K562 (cell line): Measurements from ENCODE around the gene PLEKHA6. TPM values are rescaled to one million over a fixed set of nuclear protein-coding genes. Genes with fewer than 3 reads are reported as not detected.
A peak's percentile ranks its signal among the peaks of the same experiment; 100 is the strongest.

Source experiments
- ATAC-seq: fragments of 200-7000 bp; cut with Tn5 transposase; 3 replicates; pipeline ENCODE4 v1.9.1; 2020; ENCODE audit warnings: moderate library complexity
- BruUV-seq: library from RNA; stranded (reverse); fragments of 400-500 nt; replicated peaks from 2 replicates; lab custom pipeline; 2021; lab: Mats Ljungman, UMichigan
- CTCF ChIA-PET: fragments of 300-600 bp; formaldehyde crosslinking; extraction: SDS; loops from one replicate; lab custom pipeline; 2021; ENCODE audit warnings: low intra/inter-chr PET ratio; lab: Yijun Ruan, JAX
- POLR2A ChIA-PET: fragments of 300-600, 350-650 bp; sonication (Branson Sonifier 250); formaldehyde crosslinking; extraction: SDS; loops from one replicate; lab custom pipeline; 2021; ENCODE audit warnings: antibody characterized with exemption, inconsistent platforms; lab: Yijun Ruan, JAX
- DNase-seq, 4 experiments: peaks; one replicate each; pipeline versions ENCODE4 v3.0.0 to v3.0.0-alpha.2; 2011 to 2018; ENCODE audit warnings: low spot score in 3 of 4, mixed read lengths in 3 of 4; ENCODE audit errors: extremely low read depth in 1 of 4
- FAIRE-seq: peaks from 2 replicates; lab custom pipeline; 2011; peaks lifted over from hg19 to GRCh38; lab: Jason Lieb, UNC
- H2AFZ ChIP-seq: 2 replicates; pipeline ENCODE4 v1.6.0; 2011; ENCODE audit warnings: low read depth, low read length, control low read depth, inconsistent platforms
- H3K27ac ChIP-seq: fragments of 200-600 bp; 3 replicates; pipeline ENCODE4 v1.8.0; 2011; ENCODE audit warnings: low read depth, mild to moderate bottlenecking, control low read depth, inconsistent platforms, low read length, moderate library complexity, mixed read lengths; ENCODE audit errors: extremely low read depth
- H3K27me3 ChIP-seq, 2 experiments: fragments of 300-600 bp in 1 of 2; 2 replicates in 1 of 2; 3 replicates in 1 of 2; pipeline versions ENCODE4 v1.6.0 to v1.8.0; 2011; ENCODE audit warnings: inconsistent platforms in 2 of 2, low read length in 2 of 2, mild to moderate bottlenecking in 1 of 2, mixed read lengths in 1 of 2, moderate library complexity in 1 of 2; ENCODE audit not compliant: control insufficient read depth in 2 of 2, insufficient read depth in 2 of 2
- H3K36me3 ChIP-seq: fragments of 300-600 bp; 3 replicates; pipeline ENCODE4 v1.8.0; 2011; ENCODE audit warnings: mild to moderate bottlenecking, low read length, inconsistent platforms; ENCODE audit not compliant: control insufficient read depth, insufficient read depth
- H3K4me1 ChIP-seq, 2 experiments: fragments of 200-600 bp in 1 of 2; replicated peaks in 1 of 2; 2 replicates in 1 of 2; 3 replicates in 1 of 2; pipeline versions ENCODE4 v1.5.1 to v1.8.0; 2011; ENCODE audit warnings: inconsistent platforms in 2 of 2, low read length in 2 of 2, mild to moderate bottlenecking in 1 of 2, mixed read lengths in 1 of 2, moderate library complexity in 1 of 2; ENCODE audit not compliant: control insufficient read depth in 2 of 2, insufficient read depth in 2 of 2
- H3K4me2 ChIP-seq: 2 replicates; pipeline ENCODE4 v1.6.1; 2011; ENCODE audit warnings: low read length, control low read depth, inconsistent platforms, mixed read lengths; ENCODE audit not compliant: insufficient read depth
- H3K4me3 ChIP-seq: fragments of 200-600 bp; sonication (generic), shearing (Covaris generic); 2 replicates; pipeline ENCODE4 v1.5.1; 2016; ENCODE audit warnings: control low read depth, inconsistent platforms
- H3K79me2 ChIP-seq: fragments of 200-600 bp; 3 replicates; pipeline ENCODE4 v1.8.0; 2011; ENCODE audit warnings: low read length, inconsistent platforms; ENCODE audit not compliant: control insufficient read depth, insufficient read depth
- H3K9ac ChIP-seq, 2 experiments: 2 replicates each; pipeline versions ENCODE4 v1.6.0 to v1.6.1; 2011; ENCODE audit warnings: low read depth in 2 of 2, low read length in 2 of 2, control low read depth in 1 of 2, inconsistent platforms in 1 of 2, mild to moderate bottlenecking in 1 of 2, mixed read lengths in 1 of 2; ENCODE audit not compliant: insufficient read depth in 1 of 2
- H3K9me1 ChIP-seq: one replicate; pipeline ENCODE4 v1.6.0; 2011; ENCODE audit warnings: inconsistent platforms, mild to moderate bottlenecking, low read length, moderate library complexity; ENCODE audit not compliant: control insufficient read depth, insufficient read depth
- H3K9me3 ChIP-seq: replicated peaks from 2 replicates; pipeline ENCODE4 v1.5.1; 2011; ENCODE audit warnings: low read depth, low read length, inconsistent platforms; ENCODE audit not compliant: control insufficient read depth, insufficient read depth
- H4K20me1 ChIP-seq: replicated peaks from 2 replicates; pipeline ENCODE4 v1.6.1; 2011; ENCODE audit warnings: low read length, inconsistent platforms, mixed read lengths; ENCODE audit not compliant: control insufficient read depth, insufficient read depth
- CBFA2T3 ChIP-seq: fragments of 450-650 bp; IDR thresholded peaks from 2 replicates; pipeline ENCODE4 v1.6.1; 2017
- CTBP1 ChIP-seq: fragments of 450-650 bp; IDR thresholded peaks from 2 replicates; pipeline ENCODE4 v1.6.1; 2016; ENCODE audit warnings: borderline replicate concordance
- DMBX1 ChIP-seq: fragments of 250-450 bp; sonication (Bioruptor Pico); IDR thresholded peaks from 2 replicates; pipeline ENCODE4 v1.8.0; 2022; ENCODE audit warnings: inconsistent platforms, mild to moderate bottlenecking, moderate library complexity, borderline replicate concordance
- FOXA3 ChIP-seq, 2 experiments: fragments of 450-650 bp in 1 of 2; sonication (generic) in 1 of 2; formaldehyde crosslinking; IDR thresholded peaks in 1 of 2; conservative IDR thresholded peaks in 1 of 2; 2 replicates each; pipeline versions ENCODE4 v1.4.0 to v1.8.0; 2020 to 2022; ENCODE audit warnings: mild to moderate bottlenecking in 2 of 2, missing genetic modification reagents in 1 of 2
- FOXJ2 ChIP-seq: fragments of 200-800 bp; sonication (Bioruptor generic); IDR thresholded peaks from 2 replicates; pipeline ENCODE4 v1.6.1; 2016; ENCODE audit warnings: missing genetic modification characterization, missing compliant biosample characterization
- HEY1 ChIP-seq: fragments of 250-450 bp; sonication (Bioruptor Pico); IDR thresholded peaks from 2 replicates; pipeline ENCODE4 v1.5.0; 2020; ENCODE audit warnings: mild to moderate bottlenecking, moderate library complexity, borderline replicate concordance
- KLF16 ChIP-seq: IDR thresholded peaks from 2 replicates; pipeline ENCODE4 v1.6.1; 2016; ENCODE audit warnings: antibody characterized with exemption
- NFATC3 ChIP-seq: fragments of 450-650 bp; IDR thresholded peaks from 2 replicates; pipeline ENCODE4 v1.6.1; 2017; ENCODE audit warnings: mild to moderate bottlenecking
- SRF ChIP-seq, 2 experiments: fragments of 250-450, 450-650 bp in 1 of 2; sonication (Bioruptor Pico) in 1 of 2; sonication (generic) in 1 of 2; formaldehyde crosslinking; IDR thresholded peaks; 2 replicates each; pipeline versions ENCODE4 v1.5.0 to v1.5.1; 2020 to 2022; ENCODE audit warnings: mild to moderate bottlenecking in 1 of 2, missing genetic modification reagents in 1 of 2
- TAL1 ChIP-seq: fragments of 450-650 bp; IDR thresholded peaks from 2 replicates; pipeline ENCODE4 v1.6.1; 2016; ENCODE audit warnings: mild to moderate bottlenecking
- ZNF316 ChIP-seq: fragments of 450-650 bp; IDR thresholded peaks from 2 replicates; pipeline ENCODE4 v1.6.1; 2016
- WGBS: fragments of 100-300 bp; shearing (Covaris generic); methylation state at CpG from one replicate; pipeline ENCODE4 v1.1.6; 2016; ENCODE audit warnings: low coverage, mixed read lengths; ENCODE audit not compliant: insufficient coverage; ENCODE audit errors: missing lambda C conversion rate; 5-methylcytosine and 5-hydroxymethylcytosine counted together
- in situ Hi-C: fragments of 300-500 bp; cut with MboI; formaldehyde crosslinking; loops from 4 replicates; pipeline ENCODE4 v1.15.0; 2018; ENCODE audit warnings: inconsistent platforms, mixed read lengths
- intact Hi-C: fragments of 100-400 bp; cut with micrococcal nuclease; formaldehyde crosslinking; loops from 2 replicates; pipeline ENCODE4 v1.14.2; 2022
- polyA plus RNA-seq, 8 experiments: library from polyadenylated mRNA; depleted of rRNA in 4 of 8; stranded (reverse) in 5 of 8; unstranded in 3 of 8; fragments of >200 nt; fragmentation: Nextera tagmentation in 2 of 8; fragmentation: Illumina TruSeq in 1 of 8; extraction: Ambion mirVana in 2 of 8; extraction: Trizol in 1 of 8; gene quantifications; 2 replicates each; pipeline versions ENCODE4 v1.2.1 to v1.2.3, GENCODE V29; 2011 to 2014; ENCODE audit warnings: inconsistent platforms in 1 of 8, missing spikeins in 1 of 8
- total RNA-seq, 7 experiments: library from RNA; depleted of rRNA in 6 of 7; stranded (reverse); fragments of >200 nt in 6 of 7; fragmentation: Illumina TruSeq in 2 of 7; extraction: Trizol in 2 of 7; gene quantifications; 2 replicates each; pipeline versions ENCODE4 v1.2.1 to v1.2.3, GENCODE V29; 2011 to 2021; ENCODE audit warnings: low replicate concordance in 1 of 7
- TF ChIP-seq, protein P1 (sequence below): sonication (generic); formaldehyde crosslinking; IDR thresholded peaks from 2 replicates; pipeline ENCODE4 v1.8.0; 2022; ENCODE audit warnings: missing genetic modification reagents, mild to moderate bottlenecking, moderate library complexity, borderline replicate concordance
- TF ChIP-seq, protein P2 (sequence below): fragments of 450-650 bp; IDR thresholded peaks from 2 replicates; pipeline ENCODE4 v1.7.1; 2018; ENCODE audit warnings: mild to moderate bottlenecking, low read depth; ENCODE audit not compliant: partially characterized antibody

Gene PLEKHA6
- total and polyA plus RNA-seq, 9 of the 15 experiments (the other 6 are each of a cell fraction or from before 2014, with no cell fraction given) = under 0.01 to 0.33 (median 0.01) TPM; not detected in 4

DNA sequence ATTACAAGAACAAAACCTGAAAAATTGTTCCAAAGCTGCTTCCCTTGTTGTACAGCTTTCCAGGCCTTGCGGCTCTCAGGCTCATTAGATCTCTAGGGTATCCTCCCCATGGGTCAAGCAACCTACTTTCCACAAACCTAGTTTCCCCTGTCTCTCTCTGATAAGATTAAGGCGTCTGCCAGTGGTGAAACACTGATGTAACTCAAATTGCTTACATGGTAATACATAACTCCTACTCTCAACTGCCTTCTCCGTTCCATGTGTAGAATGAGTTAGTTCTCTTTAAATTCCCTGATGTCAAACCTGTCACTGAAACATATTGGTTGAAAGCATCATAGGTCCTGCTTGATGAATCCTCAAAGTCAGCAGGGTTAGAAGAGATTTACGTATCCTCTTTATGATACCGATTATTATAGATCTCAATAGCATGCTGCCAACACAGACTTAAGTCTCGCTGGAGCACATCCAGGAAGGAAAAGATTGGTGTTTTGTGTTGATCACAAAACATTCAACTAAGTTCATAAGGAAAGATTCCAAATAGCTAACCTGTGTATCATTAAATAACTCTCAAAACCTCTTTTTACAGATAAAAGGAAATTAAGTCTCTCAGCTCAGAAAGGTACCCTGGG lies 41.3 kb upstream of the PLEKHA6 start (continued):
- TF ChIP-seq, protein P1, sequence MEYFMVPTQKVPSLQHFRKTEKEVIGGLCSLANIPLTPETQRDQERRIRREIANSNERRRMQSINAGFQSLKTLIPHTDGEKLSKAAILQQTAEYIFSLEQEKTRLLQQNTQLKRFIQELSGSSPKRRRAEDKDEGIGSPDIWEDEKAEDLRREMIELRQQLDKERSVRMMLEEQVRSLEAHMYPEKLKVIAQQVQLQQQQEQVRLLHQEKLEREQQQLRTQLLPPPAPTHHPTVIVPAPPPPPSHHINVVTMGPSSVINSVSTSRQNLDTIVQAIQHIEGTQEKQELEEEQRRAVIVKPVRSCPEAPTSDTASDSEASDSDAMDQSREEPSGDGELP (CRISPR knock-in tag) = no peak
- 0 out of 2 replicates have a peak, but pooled peaks have one; percentile 28 for TF ChIP-seq HEY1 (CRISPR knock-in tag)
- TF ChIP-seq ZNF316 = peak; percentile 74; the same call in 1 of the 2 replicates

DNA sequence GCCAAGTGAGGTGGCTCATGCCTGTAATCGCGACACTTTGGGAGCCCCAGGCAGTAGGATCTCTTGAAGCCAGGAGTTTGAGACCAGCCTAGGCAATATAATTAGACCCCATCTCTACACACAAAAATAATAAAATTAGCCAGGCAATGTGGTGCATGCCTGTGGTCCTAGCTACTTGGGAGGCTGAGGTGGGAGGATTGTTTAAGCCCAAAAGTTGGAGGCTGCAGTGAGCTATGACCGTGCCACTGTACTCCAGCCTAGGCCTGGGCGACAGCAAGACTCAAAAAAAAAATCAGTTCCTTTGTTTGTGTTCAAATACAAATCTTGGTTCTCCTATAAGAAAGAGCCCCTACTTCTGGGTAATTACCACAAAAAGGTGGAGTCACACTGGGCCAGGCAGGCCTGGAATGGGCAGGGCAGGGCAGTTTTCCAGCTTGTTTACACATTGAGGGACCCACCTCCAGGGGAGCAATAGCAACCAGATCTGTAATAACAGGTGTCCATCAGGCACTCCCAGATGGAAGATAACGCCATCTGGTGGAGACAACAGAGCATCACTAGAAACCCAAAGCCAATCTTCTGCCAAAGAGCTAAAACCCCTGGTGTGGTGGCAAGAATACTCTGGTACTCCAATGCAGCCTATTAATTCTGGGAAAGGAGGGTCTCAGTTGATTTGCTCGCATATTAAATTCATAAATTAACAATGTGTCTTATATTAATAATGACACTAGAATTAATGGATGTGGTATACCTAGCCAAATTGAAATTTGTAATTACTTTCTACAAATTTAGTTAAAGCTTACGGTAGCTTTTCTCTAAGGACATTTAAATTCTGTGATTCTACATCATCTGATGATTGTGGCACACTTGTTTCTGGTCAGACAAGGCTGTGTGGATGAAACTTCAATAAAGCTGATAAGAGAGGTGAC lies 38.7 kb upstream of the PLEKHA6 start:
- H4K20me1 ChIP-seq = peaks cover 3% of the 10 kb centered on the region; the same call in 1 of the 2 replicates
- intact Hi-C loops (loop anchor here (2.0 kb wide), 1 partner anchor 16 kb away; no protein-coding TSS in a partner anchor), in situ Hi-C loops (no loop called here)
- peaks cover 0 to 11% of the 10 kb centered on the region in 2 experiments; a peak in 3 of 5 replicates for H3K4me1 ChIP-seq
- H3K4me3 ChIP-seq = no peak overlapping the region
- ATAC-seq (peak; percentile 79), DNase-seq (peak; percentile 80 to 94 (median 90)), FAIRE-seq (peak; percentile 80)
- H3K9me1 ChIP-seq = no peaks in the 10 kb centered on the region
- H3K79me2 ChIP-seq = 0 out of 3 replicates have a peak, but pooled peaks cover 1% of the 10 kb centered on the region
- CTCF ChIA-PET = interaction anchor here (1.1 to 1.8 kb wide), 2 partner anchors 12 to 236 kb away, joined by 4 to 11 read pairs; no protein-coding TSS in a partner anchor
- H3K9me3 ChIP-seq = peaks cover 2% of the 10 kb centered on the region
- no TSS peak for BruUV-seq
- no peak overlapping the region for H3K27ac ChIP-seq
- 61% methylated on average over 7 of the region's 7 CpGs for WGBS
- H3K4me2 ChIP-seq = no peak overlapping the region
- H3K9ac ChIP-seq = no peak overlapping the region
- H3K36me3 ChIP-seq = peaks cover 41% of the 10 kb centered on the region; the same call in 2 of the 3 replicates
- POLR2A ChIA-PET = interaction anchor here (0.5 to 7.9 kb wide), 24 partner anchors 9 to 1167 kb away, joined by 3 to 87 read pairs (median 4); partner anchors contain the start of gene GOLT1A
- no peak overlapping the region for H2AFZ ChIP-seq
- 0 out of 5 replicates have a peak, but pooled peaks cover 0 to 2% of the 10 kb centered on the region in 2 experiments for H3K27me3 ChIP-seq
- TF ChIP-seq SRF (CRISPR knock-in tag; IDR thresholded peaks at IDR 0.05) (0 out of 4 replicates have a peak, but pooled peaks of 1 of the 2 experiments have one; percentile 33), CTBP1 (peak; percentile 84), KLF16 (0 out of 2 replicates have a peak, but pooled peaks have one; percentile 56), FOXJ2 (peak; percentile 83), TAL1 (peak; percentile 58), CBFA2T3 (peak; percentile 72), NFATC3 (no peak), FOXA3 (CRISPR knock-in tag; conservative IDR thresholded peaks at IDR 0.05 in 1 of 2, IDR thresholded peaks at IDR 0.05 in 1 of 2) (peak; percentile 70 to 97; a peak in 3 of 4 replicates), DMBX1 (CRISPR knock-in tag) (peak; percentile 46; the same call in 1 of the 2 replicates)
- TF ChIP-seq, protein P2, sequence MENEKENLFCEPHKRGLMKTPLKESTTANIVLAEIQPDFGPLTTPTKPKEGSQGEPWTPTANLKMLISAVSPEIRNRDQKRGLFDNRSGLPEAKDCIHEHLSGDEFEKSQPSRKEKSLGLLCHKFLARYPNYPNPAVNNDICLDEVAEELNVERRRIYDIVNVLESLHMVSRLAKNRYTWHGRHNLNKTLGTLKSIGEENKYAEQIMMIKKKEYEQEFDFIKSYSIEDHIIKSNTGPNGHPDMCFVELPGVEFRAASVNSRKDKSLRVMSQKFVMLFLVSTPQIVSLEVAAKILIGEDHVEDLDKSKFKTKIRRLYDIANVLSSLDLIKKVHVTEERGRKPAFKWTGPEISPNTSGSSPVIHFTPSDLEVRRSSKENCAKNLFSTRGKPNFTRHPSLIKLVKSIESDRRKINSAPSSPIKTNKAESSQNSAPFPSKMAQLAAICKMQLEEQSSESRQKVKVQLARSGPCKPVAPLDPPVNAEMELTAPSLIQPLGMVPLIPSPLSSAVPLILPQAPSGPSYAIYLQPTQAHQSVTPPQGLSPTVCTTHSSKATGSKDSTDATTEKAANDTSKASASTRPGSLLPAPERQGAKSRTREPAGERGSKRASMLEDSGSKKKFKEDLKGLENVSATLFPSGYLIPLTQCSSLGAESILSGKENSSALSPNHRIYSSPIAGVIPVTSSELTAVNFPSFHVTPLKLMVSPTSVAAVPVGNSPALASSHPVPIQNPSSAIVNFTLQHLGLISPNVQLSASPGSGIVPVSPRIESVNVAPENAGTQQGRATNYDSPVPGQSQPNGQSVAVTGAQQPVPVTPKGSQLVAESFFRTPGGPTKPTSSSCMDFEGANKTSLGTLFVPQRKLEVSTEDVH = peak; percentile 52
